SU-DHL-6 (cell line): ENCODE data around the gene LGR4.

Experiments used
- CTCF ChIP-seq: fragments of 200-600 bp; sonication (generic); IDR thresholded peaks from one replicate; pipeline ENCODE4 v1.5.1; 2017; ENCODE audit warnings: antibody characterized with exemption, mild to moderate bottlenecking, low read length, moderate library complexity; ENCODE audit not compliant: insufficient read depth, poor library complexity, severe bottlenecking
- EZH2phosphoT487 ChIP-seq: fragments of 200-600 bp; sonication (generic), shearing (Covaris generic); conservative IDR thresholded peaks from 2 replicates; pipeline ENCODE4 v1.6.1; 2018; ENCODE audit warnings: mild to moderate bottlenecking, antibody characterized with exemption, low read length, moderate library complexity, mixed read lengths

- TF ChIP-seq EZH2phosphoT487 (no peak), CTCF (no peak)
Observed at GRCh38 chr11:27383645-27384044, 88.9 kb downstream of the LGR4 start.
